T-helper 17 cell (primary cell): ENCODE data around the gene DIP2C. TPM values are rescaled to one million over a fixed set of nuclear protein-coding genes. Genes with fewer than 3 reads are reported as not detected.
"Not testable (repeated sequence)": the region's sequence is repeated elsewhere in the genome, so short reads cannot be mapped to it uniquely, and the experiment has no call there.

ENCODE experiments used
- ATAC-seq: fragments of 150-1000 bp; cut with Tn5 transposase; 2 replicates; pipeline ENCODE4 v1.10.0; 2021; ENCODE audit warnings: mild to moderate bottlenecking, moderate library complexity
- DNase-seq, 3 donors: peaks; one replicate each; pipeline versions ENCODE4 v3.0.0 to v3.0.0-alpha.2; 2020 to 2021
- H3K9me3 ChIP-seq: one replicate; pipeline ENCODE4 v1.7.0; 2013; ENCODE audit warnings: low read length, mild to moderate bottlenecking; ENCODE audit not compliant: control insufficient read depth, poor library complexity, severe bottlenecking
- H3K27ac Mint-ChIP-seq: one replicate; pipeline ENCODE4 v1.8.0; 2022; ENCODE audit warnings: mild to moderate bottlenecking, moderate library complexity, mixed read lengths
- H3K27me3 Mint-ChIP-seq: one replicate; pipeline ENCODE4 v1.8.0; 2022; ENCODE audit warnings: mixed read lengths
- H3K36me3 Mint-ChIP-seq: one replicate; pipeline ENCODE4 v1.8.0; 2022; ENCODE audit warnings: low read depth, mixed read lengths
- H3K4me1 Mint-ChIP-seq: one replicate; pipeline ENCODE4 v1.8.0; 2022; ENCODE audit warnings: mild to moderate bottlenecking, mixed read lengths
- H3K4me3 Mint-ChIP-seq: one replicate; pipeline ENCODE4 v1.8.0; 2022; ENCODE audit warnings: mild to moderate bottlenecking, moderate library complexity, mixed read lengths
- total RNA-seq, 4 donors: library from RNA in 2 of 4; stranded (reverse) in 2 of 4; gene quantifications; one replicate each; pipeline ENCODE4 v1.2.3 and lab custom pipeline; 2022 to 2026

DIP2C gene
- total RNA-seq, 2 donors from 2014 or later, result 4.1 to 6.0 TPM

- peaks cover 40% of the 10 kb centered on the region for H3K27me3 Mint-ChIP-seq
- H3K36me3 Mint-ChIP-seq, H3K9me3 ChIP-seq, H3K4me1 Mint-ChIP-seq, DNase-seq, H3K27ac Mint-ChIP-seq, ATAC-seq, H3K4me3 Mint-ChIP-seq: not testable (repeated sequence)
Observed at GRCh38 chr10:532331-532730, 157.1 kb downstream of the DIP2C start.

- peaks cover 2% of the 10 kb centered on the region for H3K36me3 Mint-ChIP-seq
- no peaks in the 10 kb centered on the region for H3K9me3 ChIP-seq
- DNase-seq (no peak), ATAC-seq (no peak)
- H3K4me1 Mint-ChIP-seq, result peaks cover 5% of the 10 kb centered on the region
- peaks cover 43% of the 10 kb centered on the region for H3K27me3 Mint-ChIP-seq
- H3K27ac Mint-ChIP-seq, result no peak overlapping the region
- no peak overlapping the region for H3K4me3 Mint-ChIP-seq
Observed at GRCh38 chr10:531541-531940, 157.9 kb downstream of the DIP2C start.

GRCh38 chr10:530717-531116 lies 158.8 kb downstream of the DIP2C start:
- H3K36me3 Mint-ChIP-seq, result peaks cover 2% of the 10 kb centered on the region
- H3K9me3 ChIP-seq, result no peaks in the 10 kb centered on the region
- no peak overlapping the region for H3K27ac Mint-ChIP-seq
- ATAC-seq (no peak), DNase-seq (no peak)
- H3K4me3 Mint-ChIP-seq, result no peak overlapping the region
- H3K4me1 Mint-ChIP-seq, result peaks cover 3% of the 10 kb centered on the region
- peaks cover 36% of the 10 kb centered on the region for H3K27me3 Mint-ChIP-seq

GRCh38 chr10:529468-530230 lies 159.8 kb downstream of the DIP2C start:
- ATAC-seq (no peak), DNase-seq (no peak)
- peaks cover 36% of the 10 kb centered on the region for H3K27me3 Mint-ChIP-seq
- peaks cover 3% of the 10 kb centered on the region for H3K4me1 Mint-ChIP-seq
- peaks cover 2% of the 10 kb centered on the region for H3K36me3 Mint-ChIP-seq
- no peak overlapping the region for H3K27ac Mint-ChIP-seq
- H3K4me3 Mint-ChIP-seq, result no peak overlapping the region
- H3K9me3 ChIP-seq, result no peaks in the 10 kb centered on the region

GRCh38 chr10:528173-529165 lies 161.0 kb downstream of the DIP2C start:
- H3K27me3 Mint-ChIP-seq, result peaks cover 32% of the 10 kb centered on the region
- DNase-seq (no peak), ATAC-seq (no peak)

GRCh38 chr10:527416-527815 lies 162.1 kb downstream of the DIP2C start:
- DNase-seq (no peak), ATAC-seq (no peak)
- Mint-ChIP-seq H3K27ac (no peak overlapping the region), H3K4me1 (peaks cover 3% of the 10 kb centered on the region), H3K27me3 (peaks cover 35% of the 10 kb centered on the region), H3K4me3 (no peak overlapping the region), H3K36me3 (peaks cover 4% of the 10 kb centered on the region)
- no peaks in the 10 kb centered on the region for H3K9me3 ChIP-seq

More at GRCh38 chr10:528173-529165, 161.0 kb downstream of the DIP2C start:
- H3K9me3 ChIP-seq, result no peaks in the 10 kb centered on the region
- peaks cover 3% of the 10 kb centered on the region for H3K4me1 Mint-ChIP-seq
- peaks cover 2% of the 10 kb centered on the region for H3K36me3 Mint-ChIP-seq
- no peak overlapping the region for H3K27ac Mint-ChIP-seq
- H3K4me3 Mint-ChIP-seq, result no peak overlapping the region

- H3K9me3 ChIP-seq, result no peaks in the 10 kb centered on the region
- DNase-seq, result no peak
- Mint-ChIP-seq H3K27ac (no peak overlapping the region), H3K4me1 (peaks cover 3% of the 10 kb centered on the region), H3K36me3 (peaks cover 4% of the 10 kb centered on the region), H3K4me3 (no peak overlapping the region), H3K27me3 (peaks cover 38% of the 10 kb centered on the region)
- ATAC-seq, result no peak
Observed at GRCh38 chr10:526651-527312, 162.7 kb downstream of the DIP2C start.

GRCh38 chr10:525565-526315 lies 163.7 kb downstream of the DIP2C start:
- DNase-seq (no peak), ATAC-seq (no peak)
- Mint-ChIP-seq H3K27ac (no peak overlapping the region), H3K4me1 (peaks cover 3% of the 10 kb centered on the region), H3K4me3 (no peak overlapping the region), H3K27me3 (peaks cover 38% of the 10 kb centered on the region), H3K36me3 (peaks cover 2% of the 10 kb centered on the region)
- H3K9me3 ChIP-seq, result no peaks in the 10 kb centered on the region

- ATAC-seq, result no peak
- H3K27me3 Mint-ChIP-seq, result peaks cover 48% of the 10 kb centered on the region
- no peak overlapping the region for H3K4me3 Mint-ChIP-seq
- H3K9me3 ChIP-seq, result no peaks in the 10 kb centered on the region
- H3K4me1 Mint-ChIP-seq, result peaks cover 5% of the 10 kb centered on the region
- DNase-seq, result no peak
- no peak overlapping the region for H3K27ac Mint-ChIP-seq
- H3K36me3 Mint-ChIP-seq, result peaks cover 2% of the 10 kb centered on the region
Observed at GRCh38 chr10:523925-524324, 165.5 kb downstream of the DIP2C start.

- no peak for ATAC-seq
- H3K27ac Mint-ChIP-seq, result no peak overlapping the region
- H3K36me3 Mint-ChIP-seq, result peaks cover 2% of the 10 kb centered on the region
- no peak for DNase-seq
- H3K27me3 Mint-ChIP-seq, result peaks cover 50% of the 10 kb centered on the region
- peaks cover 5% of the 10 kb centered on the region for H3K4me1 Mint-ChIP-seq
- H3K9me3 ChIP-seq, result no peaks in the 10 kb centered on the region
- no peak overlapping the region for H3K4me3 Mint-ChIP-seq
Observed at GRCh38 chr10:522350-522749, 167.1 kb downstream of the DIP2C start.

- H3K9me3 ChIP-seq, result no peaks in the 10 kb centered on the region
- Mint-ChIP-seq H3K27ac (no peak overlapping the region), H3K4me1 (peaks cover 7% of the 10 kb centered on the region), H3K27me3 (peaks cover 42% of the 10 kb centered on the region), H3K4me3 (no peak overlapping the region), H3K36me3 (peaks cover 2% of the 10 kb centered on the region)
- no peak for DNase-seq
- no peak for ATAC-seq
Observed at GRCh38 chr10:521261-522250, 167.9 kb downstream of the DIP2C start.

- H3K9me3 ChIP-seq, result no peaks in the 10 kb centered on the region
- H3K27me3 Mint-ChIP-seq, result peaks cover 41% of the 10 kb centered on the region
- peaks cover 7% of the 10 kb centered on the region for H3K4me1 Mint-ChIP-seq
- H3K4me3 Mint-ChIP-seq, result no peak overlapping the region
- H3K27ac Mint-ChIP-seq, result no peak overlapping the region
- ATAC-seq, result no peak
- DNase-seq, result no peak
- peaks cover 2% of the 10 kb centered on the region for H3K36me3 Mint-ChIP-seq
Observed at GRCh38 chr10:520402-520787, 169.1 kb downstream of the DIP2C start.
